Omental fat pad (tissue), 4 donors: ENCODE results near the gene BAHCC1. TPM values are rescaled to one million over a fixed set of nuclear protein-coding genes. Genes with fewer than 3 reads are reported as not detected.
"Not testable (repeated sequence)": the region's sequence is repeated elsewhere in the genome, so short reads cannot be mapped to it uniquely, and the experiment has no call there.

Experiments
- ATAC-seq: fragments of 150-250 bp; one replicate; pipeline ENCODE4 v1.9.1; 2016; ENCODE audit warnings: mild to moderate bottlenecking, moderate library complexity; ENCODE audit not compliant: low FRiP score
- DNase-seq: peaks from one replicate; pipeline ENCODE4 v3.0.0-alpha.2; 2019; ENCODE audit warnings: low spot score
- CTCF ChIP-seq, 3 donors: fragments of 450-650 bp; IDR thresholded peaks; one replicate each; pipeline ENCODE4 v1.5.1; 2016 to 2017; ENCODE audit warnings: antibody characterized with exemption in 3 of 3, mild to moderate bottlenecking in 3 of 3, moderate library complexity in 2 of 3
- total RNA-seq, 4 donors: library from RNA; depleted of rRNA; stranded (reverse); fragments of >200 nt; gene quantifications; one replicate each; pipeline ENCODE4 v1.1.0, GENCODE V29; 2016

Gene BAHCC1
- total RNA-seq, 4 donors from 2014 or later: 4.8 to 20.8 (median 7.1) TPM

- DNase-seq (no peak), ATAC-seq (no peak)
- no peak for TF ChIP-seq CTCF (IDR thresholded peaks at IDR 0.05)
Observed at GRCh38 chr17:81349397-81350319, 45.6 kb upstream of the BAHCC1 start.

- TF ChIP-seq CTCF (IDR thresholded peaks at IDR 0.05): no peak
- DNase-seq: no peak
- ATAC-seq: no peak
Observed at GRCh38 chr17:81350320-81350890, 44.9 kb upstream of the BAHCC1 start.

GRCh38 chr17:81351329-81352052, 43.8 kb upstream of the BAHCC1 start:
- not testable (repeated sequence) for DNase-seq, ATAC-seq

GRCh38 chr17:81352056-81352455, 43.2 kb upstream of the BAHCC1 start:
- not testable (repeated sequence) for ATAC-seq, DNase-seq

GRCh38 chr17:81354252-81354953, 40.9 kb upstream of the BAHCC1 start:
- ATAC-seq: no peak
- no peak for TF ChIP-seq CTCF (IDR thresholded peaks at IDR 0.05)
- DNase-seq: no peak

GRCh38 chr17:81354954-81355347, 40.3 kb upstream of the BAHCC1 start:
- DNase-seq: no peak
- TF ChIP-seq CTCF (IDR thresholded peaks at IDR 0.05): no peak
- no peak for ATAC-seq

- TF ChIP-seq CTCF (IDR thresholded peaks at IDR 0.05): no peak
- DNase-seq (no peak), ATAC-seq (no peak)
Observed at GRCh38 chr17:81359218-81359617, 36.0 kb upstream of the BAHCC1 start.

GRCh38 chr17:81362001-81362400, 33.3 kb upstream of the BAHCC1 start:
- not testable (repeated sequence) for ATAC-seq, DNase-seq
